Natural killer cell (primary cell): ENCODE data around the gene THBD. TPM values are rescaled to one million over a fixed set of nuclear protein-coding genes. Genes with fewer than 3 reads are reported as not detected.

ENCODE experiments used
- ATAC-seq, 3 donors: fragments of 150-1000 bp in 2 of 3; fragments of 200-7000 bp in 1 of 3; cut with Tn5 transposase; 1 replicate in 1 of 3; 2 replicates in 2 of 3; pipeline ENCODE4 v1.10.0; 2021; ENCODE audit warnings: mild to moderate bottlenecking in 2 of 3, moderate library complexity in 2 of 3
- DNase-seq, 2 donors: peaks; one replicate each; pipeline versions ENCODE4 v3.0.0 to v3.0.0-alpha.2; 2013 to 2021; ENCODE audit warnings: mixed read lengths in 1 of 2
- H3K27ac ChIP-seq: one replicate; pipeline ENCODE4 v1.5.1; 2013; ENCODE audit warnings: mild to moderate bottlenecking, low read length
- H3K27me3 ChIP-seq: one replicate; pipeline ENCODE4 v1.6.1; 2013; ENCODE audit warnings: low read length; ENCODE audit not compliant: control insufficient read depth, insufficient read depth
- H3K36me3 ChIP-seq: one replicate; pipeline ENCODE4 v1.6.1; 2013; ENCODE audit warnings: low read length; ENCODE audit not compliant: control insufficient read depth, insufficient read depth
- H3K4me1 ChIP-seq: one replicate; pipeline ENCODE4 v1.6.1; 2013; ENCODE audit warnings: low read length; ENCODE audit not compliant: control insufficient read depth, insufficient read depth
- H3K4me3 ChIP-seq: one replicate; pipeline ENCODE4 v1.5.1; 2013; ENCODE audit warnings: low read length
- H3K9me3 ChIP-seq: one replicate; pipeline ENCODE4 v1.6.1; 2013; ENCODE audit warnings: low read length; ENCODE audit not compliant: control insufficient read depth, insufficient read depth
- H3K27ac Mint-ChIP-seq, 2 donors: one replicate each; pipeline ENCODE4 v1.8.0; 2022; ENCODE audit warnings: mild to moderate bottlenecking in 2 of 2, mixed read lengths in 2 of 2, moderate library complexity in 1 of 2
- H3K27me3 Mint-ChIP-seq, 2 donors: one replicate each; pipeline ENCODE4 v1.8.0; 2022; ENCODE audit warnings: low read depth in 2 of 2, mixed read lengths in 2 of 2
- H3K36me3 Mint-ChIP-seq: one replicate; pipeline ENCODE4 v1.8.0; 2022; ENCODE audit warnings: mixed read lengths
- H3K4me1 Mint-ChIP-seq, 2 donors: one replicate each; pipeline ENCODE4 v1.8.0; 2022; ENCODE audit warnings: mixed read lengths in 2 of 2
- H3K4me3 Mint-ChIP-seq: one replicate; pipeline ENCODE4 v1.8.0; 2022; ENCODE audit warnings: mild to moderate bottlenecking, moderate library complexity, mixed read lengths
- H3K9me3 Mint-ChIP-seq, 2 donors: one replicate each; pipeline ENCODE4 v1.8.0; 2022; ENCODE audit warnings: mixed read lengths in 2 of 2
- WGBS: methylation state at CpG from one replicate; pipeline ENCODE4 v1.1.7; 2013; ENCODE audit warnings: missing lambda C conversion rate; ENCODE audit not compliant: insufficient coverage; 5-methylcytosine and 5-hydroxymethylcytosine counted together
- intact Hi-C: fragments of 100-400 bp; cut with micrococcal nuclease; formaldehyde crosslinking; loops from one replicate; pipeline ENCODE4 v1.14.2; 2022
- total RNA-seq, 4 donors: library from RNA; stranded (reverse); fragments of 120-200 nt in 1 of 4; gene quantifications; one replicate each; pipeline versions ENCODE4 v1.2.3 to v1.2.4, GENCODE V29; 2013 to 2022
- TF ChIP-seq, protein P1 (sequence below): fragments of 200-600 bp; IDR thresholded peaks from one replicate; pipeline ENCODE4 v1.8.0; 2022; ENCODE audit warnings: antibody characterized with exemption

The THBD gene
- total RNA-seq, 3 donors from 2014 or later (not counting 1 experiment from before 2014, with no cell fraction given) = 2.1 to 2.8 (median 2.1) TPM

DNA sequence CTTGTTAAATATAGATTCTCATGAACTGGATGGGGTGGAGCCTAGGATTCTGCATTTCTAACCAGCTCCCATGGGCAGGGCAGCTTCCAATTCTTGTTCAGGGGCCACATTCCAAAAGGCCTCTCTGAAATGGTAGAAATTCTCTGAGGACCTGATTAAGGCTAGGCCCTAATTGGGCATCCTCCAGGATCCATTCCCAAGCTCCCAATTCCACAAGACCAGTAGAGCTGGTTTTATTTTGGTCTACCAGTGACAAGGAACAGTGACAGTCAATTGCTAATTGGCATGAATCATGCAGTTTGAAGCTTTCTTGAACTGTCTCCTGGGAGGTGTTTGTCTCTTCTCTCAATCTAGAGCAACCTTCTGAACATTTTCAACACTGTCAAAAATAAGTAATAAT, 3.0 kb downstream of the THBD start:
- H3K9me3 Mint-ChIP-seq = no peaks in the 10 kb centered on the region
- intact Hi-C loops = no loop called here
- H3K27ac ChIP-seq = no peak overlapping the region
- ATAC-seq = no peak
- H3K36me3 ChIP-seq = no peaks in the 10 kb centered on the region
- H3K9me3 ChIP-seq = no peaks in the 10 kb centered on the region
- no peak overlapping the region for H3K4me3 ChIP-seq
- no peaks in the 10 kb centered on the region for H3K36me3 Mint-ChIP-seq
- peaks cover 15 to 39% of the 10 kb centered on the region in 2 donors for H3K4me1 Mint-ChIP-seq
- H3K4me3 Mint-ChIP-seq = peak overlapping the region; percentile 64
- peaks cover 31% of the 10 kb centered on the region for H3K27me3 ChIP-seq
- no peak overlapping the region for H3K27ac Mint-ChIP-seq
- H3K4me1 ChIP-seq = peaks cover 34% of the 10 kb centered on the region
- DNase-seq = no peak
- H3K27me3 Mint-ChIP-seq = peaks cover 38 to 56% of the 10 kb centered on the region in 2 donors
- TF ChIP-seq, protein P1, sequence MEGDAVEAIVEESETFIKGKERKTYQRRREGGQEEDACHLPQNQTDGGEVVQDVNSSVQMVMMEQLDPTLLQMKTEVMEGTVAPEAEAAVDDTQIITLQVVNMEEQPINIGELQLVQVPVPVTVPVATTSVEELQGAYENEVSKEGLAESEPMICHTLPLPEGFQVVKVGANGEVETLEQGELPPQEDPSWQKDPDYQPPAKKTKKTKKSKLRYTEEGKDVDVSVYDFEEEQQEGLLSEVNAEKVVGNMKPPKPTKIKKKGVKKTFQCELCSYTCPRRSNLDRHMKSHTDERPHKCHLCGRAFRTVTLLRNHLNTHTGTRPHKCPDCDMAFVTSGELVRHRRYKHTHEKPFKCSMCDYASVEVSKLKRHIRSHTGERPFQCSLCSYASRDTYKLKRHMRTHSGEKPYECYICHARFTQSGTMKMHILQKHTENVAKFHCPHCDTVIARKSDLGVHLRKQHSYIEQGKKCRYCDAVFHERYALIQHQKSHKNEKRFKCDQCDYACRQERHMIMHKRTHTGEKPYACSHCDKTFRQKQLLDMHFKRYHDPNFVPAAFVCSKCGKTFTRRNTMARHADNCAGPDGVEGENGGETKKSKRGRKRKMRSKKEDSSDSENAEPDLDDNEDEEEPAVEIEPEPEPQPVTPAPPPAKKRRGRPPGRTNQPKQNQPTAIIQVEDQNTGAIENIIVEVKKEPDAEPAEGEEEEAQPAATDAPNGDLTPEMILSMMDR = no peak

DNA sequence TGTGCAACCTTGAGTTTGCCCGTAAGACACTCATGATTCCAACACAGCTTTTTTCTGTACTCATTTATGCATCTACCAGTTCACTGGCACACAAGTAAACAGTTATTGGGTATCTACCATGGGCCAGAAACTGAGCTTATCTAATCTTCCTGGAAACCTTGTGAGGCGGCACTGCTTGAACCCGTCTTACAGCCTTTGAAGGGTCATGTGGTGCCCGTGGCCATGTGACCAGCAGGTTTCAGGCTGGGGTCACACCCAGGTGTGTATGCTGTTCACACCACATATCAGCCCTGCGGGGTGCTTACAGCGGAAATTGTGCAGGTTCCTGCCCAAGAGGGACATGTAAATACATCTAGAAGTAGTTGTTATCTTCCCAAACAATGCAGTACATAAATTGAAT, 6.1 kb downstream of the THBD start:
- peaks cover 33 to 73% of the 10 kb centered on the region in 2 donors for H3K27me3 Mint-ChIP-seq
- peaks cover 11% of the 10 kb centered on the region for H3K4me1 ChIP-seq
- H3K27ac ChIP-seq = no peak overlapping the region
- DNase-seq (no peak), ATAC-seq (peak in 1 of 3 donors; percentile 45)
- H3K9me3 ChIP-seq = no peaks in the 10 kb centered on the region
- no peaks in the 10 kb centered on the region for H3K9me3 Mint-ChIP-seq
- no peak overlapping the region for H3K4me3 Mint-ChIP-seq
- H3K36me3 Mint-ChIP-seq = no peaks in the 10 kb centered on the region
- 80% methylated on average over 6 of the region's 6 CpGs for WGBS
- H3K4me1 Mint-ChIP-seq = peaks cover 7 to 8% of the 10 kb centered on the region in 2 donors
- no peak overlapping the region for H3K4me3 ChIP-seq
- TF ChIP-seq, protein P1 = no peak
- no peak overlapping the region for H3K27ac Mint-ChIP-seq
- intact Hi-C loops = no loop called here
- peaks cover 12% of the 10 kb centered on the region for H3K27me3 ChIP-seq
- H3K36me3 ChIP-seq = no peaks in the 10 kb centered on the region

DNA sequence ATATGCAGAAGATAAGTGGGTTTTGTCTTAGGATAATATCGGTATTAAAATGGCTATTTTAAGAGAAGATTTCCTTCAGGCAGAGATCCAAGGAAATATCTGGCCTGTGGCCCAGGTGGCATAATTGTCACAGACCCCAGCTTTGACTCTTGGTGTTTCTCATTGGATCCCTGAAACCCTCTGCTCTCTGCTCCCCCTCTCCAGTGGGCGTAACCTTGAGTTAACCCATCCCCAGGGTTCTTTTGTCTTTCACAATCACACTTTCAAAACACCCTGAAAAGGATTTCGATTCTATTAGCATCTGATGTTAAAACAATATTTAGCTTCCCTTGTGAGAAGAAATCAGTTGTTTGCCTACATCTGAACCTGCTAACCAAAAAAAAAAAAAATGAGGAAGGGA, 7.2 kb downstream of the THBD start:
- DNase-seq (no peak), ATAC-seq (no peak)
- Histone ChIP-seq H3K27me3 (peaks cover under 1% of the 10 kb centered on the region), H3K4me1 (peaks cover under 1% of the 10 kb centered on the region), H3K27ac (no peak overlapping the region), H3K4me3 (no peak overlapping the region), H3K36me3 (no peaks in the 10 kb centered on the region), H3K9me3 (no peaks in the 10 kb centered on the region)
- intact Hi-C loops = no loop called here
- peaks cover 6 to 7% of the 10 kb centered on the region in 2 donors for H3K4me1 Mint-ChIP-seq
- no peak overlapping the region for H3K4me3 Mint-ChIP-seq
- TF ChIP-seq, protein P1 = no peak
- WGBS = 59% methylated on average over 3 of the region's 3 CpGs
- H3K36me3 Mint-ChIP-seq = no peaks in the 10 kb centered on the region
- no peaks in the 10 kb centered on the region for H3K9me3 Mint-ChIP-seq
- H3K27me3 Mint-ChIP-seq = peaks cover 30 to 79% of the 10 kb centered on the region in 2 donors
- H3K27ac Mint-ChIP-seq = no peak overlapping the region

DNA sequence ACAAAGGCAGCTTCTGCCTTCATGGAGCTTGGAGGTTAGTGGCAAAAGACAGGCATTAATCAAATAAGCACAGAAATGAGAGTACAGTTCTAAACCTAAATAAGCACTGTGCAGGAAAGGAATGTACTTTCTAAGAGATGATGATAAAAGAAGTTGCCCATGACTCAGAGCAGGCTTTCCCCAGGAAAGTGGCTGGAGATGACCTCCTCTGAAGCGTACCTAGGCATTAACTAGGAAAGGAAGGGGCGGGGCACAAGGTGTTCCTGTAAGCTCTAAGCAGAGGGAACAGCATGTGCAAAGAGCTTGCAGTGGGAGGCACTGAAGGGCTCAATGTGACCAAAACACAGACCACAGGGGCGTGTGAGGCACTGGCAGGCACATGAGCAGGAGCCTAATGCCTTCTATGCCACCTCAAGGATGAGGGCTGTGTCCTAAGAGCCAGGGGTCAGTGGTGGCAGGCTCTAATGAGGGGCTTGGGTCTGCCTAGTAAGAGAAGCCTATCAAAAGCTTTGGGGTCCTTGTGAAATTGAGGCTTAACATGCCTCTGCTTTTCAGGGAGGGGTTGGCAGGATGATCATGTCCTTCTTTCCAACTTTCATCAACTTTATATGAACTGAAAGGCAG, 9.5 kb downstream of the THBD start:
- H3K27me3 ChIP-seq = peaks cover 3% of the 10 kb centered on the region
- ATAC-seq (no peak), DNase-seq (no peak)
- no peak overlapping the region for H3K27ac ChIP-seq
- no peak overlapping the region for H3K27ac Mint-ChIP-seq
- H3K4me1 Mint-ChIP-seq = no peaks in the 10 kb centered on the region
- H3K4me3 Mint-ChIP-seq = no peak overlapping the region
- H3K27me3 Mint-ChIP-seq = peaks cover 30 to 78% of the 10 kb centered on the region in 2 donors
- no peaks in the 10 kb centered on the region for H3K36me3 Mint-ChIP-seq
- no peak overlapping the region for H3K4me3 ChIP-seq
- no peaks in the 10 kb centered on the region for H3K9me3 Mint-ChIP-seq
- TF ChIP-seq, protein P1 = no peak
- 72% methylated on average over 3 of the region's 3 CpGs for WGBS
- no peaks in the 10 kb centered on the region for H3K9me3 ChIP-seq
- intact Hi-C loops = no loop called here
- no peaks in the 10 kb centered on the region for H3K36me3 ChIP-seq
- H3K4me1 ChIP-seq = no peaks in the 10 kb centered on the region
